ENCODE results near the gene MOCOS. TPM values are rescaled to one million over a fixed set of nuclear protein-coding genes. Genes with fewer than 3 reads are reported as not detected.

MOCOS gene
- not detected for polyA plus RNA-seq (2012; ENCODE audit: insufficient read depth, insufficient read length, low read depth)

- H3K4me3 ChIP-seq (ENCODE audit: low read depth, low read length): peak within 1 kb of the TSS; percentile 53
These were observed at the start of gene MOCOS for GRCh38 chr18:36187193-36187825. MOCOS (plus strand) TSS chr18:36187497; CDS start chr18:36187540, 43 bp downstream.

GRCh38 chr18:36139245-36139644, 48.1 kb upstream of the MOCOS start:
- TF ChIP-seq CTCF (IDR thresholded peaks at IDR 0.05; ENCODE audit: low read depth, low read length): no peak
- Histone ChIP-seq H3K4me3 (ENCODE audit: low read depth, low read length) (no peak overlapping the region), H3K4me1 (no peaks in the 10 kb centered on the region), H3K27me3 (no peaks in the 10 kb centered on the region), H3K9me3 (no peaks in the 10 kb centered on the region), H3K36me3 (peaks cover 2% of the 10 kb centered on the region; the same call in 1 of the 2 replicates)
- no peak for DNase-seq

More at GRCh38 chr18:36187193-36187825, at the start of gene MOCOS:
- H3K9me3 ChIP-seq: no peaks in the 10 kb centered on the region
- H3K4me1 ChIP-seq: no peaks in the 10 kb centered on the region
- peak; percentile 47 for DNase-seq
- no peaks in the 10 kb centered on the region for H3K27me3 ChIP-seq
- H3K36me3 ChIP-seq: no peaks in the 10 kb centered on the region
- no peak for TF ChIP-seq CTCF (IDR thresholded peaks at IDR 0.05; ENCODE audit: low read depth, low read length)

- no peak for DNase-seq
- Histone ChIP-seq H3K36me3 (peaks cover 10% of the 10 kb centered on the region), H3K4me3 (ENCODE audit: low read depth, low read length) (no peak overlapping the region), H3K27me3 (no peaks in the 10 kb centered on the region), H3K4me1 (no peaks in the 10 kb centered on the region), H3K9me3 (no peaks in the 10 kb centered on the region)
- TF ChIP-seq CTCF (IDR thresholded peaks at IDR 0.05; ENCODE audit: low read depth, low read length): no peak
These were observed 45.7 kb upstream of the MOCOS start for GRCh38 chr18:36141576-36141975.

GRCh38 chr18:36142751-36143150, 44.5 kb upstream of the MOCOS start:
- H3K36me3 ChIP-seq: peaks cover 10% of the 10 kb centered on the region
- no peak for TF ChIP-seq CTCF (IDR thresholded peaks at IDR 0.05; ENCODE audit: low read depth, low read length)
- H3K27me3 ChIP-seq: no peaks in the 10 kb centered on the region
- H3K4me3 ChIP-seq (ENCODE audit: low read depth, low read length): no peak overlapping the region
- H3K9me3 ChIP-seq: no peaks in the 10 kb centered on the region
- H3K4me1 ChIP-seq: no peaks in the 10 kb centered on the region
- DNase-seq: no peak

GRCh38 chr18:36143391-36143790, 43.9 kb upstream of the MOCOS start:
- Histone ChIP-seq H3K4me3 (ENCODE audit: low read depth, low read length) (no peak overlapping the region), H3K36me3 (peaks cover 10% of the 10 kb centered on the region), H3K27me3 (no peaks in the 10 kb centered on the region), H3K4me1 (no peaks in the 10 kb centered on the region), H3K9me3 (no peaks in the 10 kb centered on the region)
- DNase-seq: no peak
- no peak for TF ChIP-seq CTCF (IDR thresholded peaks at IDR 0.05; ENCODE audit: low read depth, low read length)

GRCh38 chr18:36149514-36150289, 37.6 kb upstream of the MOCOS start:
- Histone ChIP-seq H3K27me3 (no peaks in the 10 kb centered on the region), H3K4me1 (no peaks in the 10 kb centered on the region), H3K36me3 (peaks cover 10% of the 10 kb centered on the region), H3K4me3 (ENCODE audit: low read depth, low read length) (no peak overlapping the region), H3K9me3 (no peaks in the 10 kb centered on the region)
- DNase-seq: no peak
- no peak for TF ChIP-seq CTCF (IDR thresholded peaks at IDR 0.05; ENCODE audit: low read depth, low read length)
